Suprapubic skin (tissue), 4 donors: Measurements from ENCODE around the gene SLC25A29.

ENCODE experiments used
- POLR2A ChIP-seq, 2 donors: fragments of 450-650 bp; IDR thresholded peaks; one replicate each; pipeline ENCODE4 v1.6.1; 2017; ENCODE audit warnings: antibody characterized with exemption in 2 of 2, mild to moderate bottlenecking in 2 of 2, moderate library complexity in 2 of 2
- POLR2AphosphoS5 ChIP-seq, 3 donors: sonication (generic); formaldehyde crosslinking; IDR thresholded peaks; one replicate each; pipeline ENCODE4 v1.6.1; 2017; ENCODE audit warnings: antibody characterized with exemption in 3 of 3
- TF ChIP-seq, protein P1 (sequence below), 2 donors: fragments of 200-600 bp in 1 of 2; fragments of 450-650 bp in 1 of 2; sonication (generic) in 1 of 2; IDR thresholded peaks; one replicate each; pipeline ENCODE4 v1.5.1; 2016 to 2019; ENCODE audit warnings: antibody characterized with exemption in 2 of 2, mild to moderate bottlenecking in 1 of 2, moderate library complexity in 1 of 2

DNA sequence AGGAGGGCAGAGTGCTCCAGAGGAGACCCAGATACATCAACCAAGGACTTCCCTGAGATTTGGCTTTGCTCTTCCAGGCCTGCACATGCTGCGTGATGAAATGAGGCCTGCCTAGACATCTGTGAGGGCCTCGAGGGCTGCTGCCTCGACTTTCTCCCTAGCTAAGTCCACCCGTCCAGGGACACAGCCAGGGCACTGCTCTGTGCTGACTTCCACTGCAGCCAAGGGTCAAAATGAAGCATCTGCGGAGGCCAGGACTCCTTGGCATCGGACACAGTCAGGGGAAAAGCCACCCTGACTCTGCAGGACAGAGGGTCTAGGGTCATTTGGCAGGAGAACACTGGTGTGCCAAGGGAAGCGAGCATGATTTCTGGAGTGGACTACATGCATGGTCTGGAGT lies 27.6 kb upstream of the SLC25A29 start:
- TF ChIP-seq POLR2A (IDR thresholded peaks at IDR 0.05) = no peak
- TF ChIP-seq POLR2AphosphoS5 (IDR thresholded peaks at IDR 0.05) = no peak
- TF ChIP-seq, protein P1, sequence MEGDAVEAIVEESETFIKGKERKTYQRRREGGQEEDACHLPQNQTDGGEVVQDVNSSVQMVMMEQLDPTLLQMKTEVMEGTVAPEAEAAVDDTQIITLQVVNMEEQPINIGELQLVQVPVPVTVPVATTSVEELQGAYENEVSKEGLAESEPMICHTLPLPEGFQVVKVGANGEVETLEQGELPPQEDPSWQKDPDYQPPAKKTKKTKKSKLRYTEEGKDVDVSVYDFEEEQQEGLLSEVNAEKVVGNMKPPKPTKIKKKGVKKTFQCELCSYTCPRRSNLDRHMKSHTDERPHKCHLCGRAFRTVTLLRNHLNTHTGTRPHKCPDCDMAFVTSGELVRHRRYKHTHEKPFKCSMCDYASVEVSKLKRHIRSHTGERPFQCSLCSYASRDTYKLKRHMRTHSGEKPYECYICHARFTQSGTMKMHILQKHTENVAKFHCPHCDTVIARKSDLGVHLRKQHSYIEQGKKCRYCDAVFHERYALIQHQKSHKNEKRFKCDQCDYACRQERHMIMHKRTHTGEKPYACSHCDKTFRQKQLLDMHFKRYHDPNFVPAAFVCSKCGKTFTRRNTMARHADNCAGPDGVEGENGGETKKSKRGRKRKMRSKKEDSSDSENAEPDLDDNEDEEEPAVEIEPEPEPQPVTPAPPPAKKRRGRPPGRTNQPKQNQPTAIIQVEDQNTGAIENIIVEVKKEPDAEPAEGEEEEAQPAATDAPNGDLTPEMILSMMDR (IDR thresholded peaks at IDR 0.05) = no peak
